GM12872 (cell line): Measurements from ENCODE around the gene PARD3B.

ENCODE experiments used
- TF ChIP-seq, protein P1 (sequence below): IDR thresholded peaks from 3 replicates; pipeline ENCODE4 v1.5.1; 2011; ENCODE audit warnings: low read depth, mild to moderate bottlenecking, low read length, moderate library complexity; ENCODE audit not compliant: insufficient read depth

Gene PARD3B

GRCh38 chr2:205556841-205557539 lies 1011.7 kb downstream of the PARD3B start:
- TF ChIP-seq, protein P1, sequence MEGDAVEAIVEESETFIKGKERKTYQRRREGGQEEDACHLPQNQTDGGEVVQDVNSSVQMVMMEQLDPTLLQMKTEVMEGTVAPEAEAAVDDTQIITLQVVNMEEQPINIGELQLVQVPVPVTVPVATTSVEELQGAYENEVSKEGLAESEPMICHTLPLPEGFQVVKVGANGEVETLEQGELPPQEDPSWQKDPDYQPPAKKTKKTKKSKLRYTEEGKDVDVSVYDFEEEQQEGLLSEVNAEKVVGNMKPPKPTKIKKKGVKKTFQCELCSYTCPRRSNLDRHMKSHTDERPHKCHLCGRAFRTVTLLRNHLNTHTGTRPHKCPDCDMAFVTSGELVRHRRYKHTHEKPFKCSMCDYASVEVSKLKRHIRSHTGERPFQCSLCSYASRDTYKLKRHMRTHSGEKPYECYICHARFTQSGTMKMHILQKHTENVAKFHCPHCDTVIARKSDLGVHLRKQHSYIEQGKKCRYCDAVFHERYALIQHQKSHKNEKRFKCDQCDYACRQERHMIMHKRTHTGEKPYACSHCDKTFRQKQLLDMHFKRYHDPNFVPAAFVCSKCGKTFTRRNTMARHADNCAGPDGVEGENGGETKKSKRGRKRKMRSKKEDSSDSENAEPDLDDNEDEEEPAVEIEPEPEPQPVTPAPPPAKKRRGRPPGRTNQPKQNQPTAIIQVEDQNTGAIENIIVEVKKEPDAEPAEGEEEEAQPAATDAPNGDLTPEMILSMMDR, result no peak

DNA sequence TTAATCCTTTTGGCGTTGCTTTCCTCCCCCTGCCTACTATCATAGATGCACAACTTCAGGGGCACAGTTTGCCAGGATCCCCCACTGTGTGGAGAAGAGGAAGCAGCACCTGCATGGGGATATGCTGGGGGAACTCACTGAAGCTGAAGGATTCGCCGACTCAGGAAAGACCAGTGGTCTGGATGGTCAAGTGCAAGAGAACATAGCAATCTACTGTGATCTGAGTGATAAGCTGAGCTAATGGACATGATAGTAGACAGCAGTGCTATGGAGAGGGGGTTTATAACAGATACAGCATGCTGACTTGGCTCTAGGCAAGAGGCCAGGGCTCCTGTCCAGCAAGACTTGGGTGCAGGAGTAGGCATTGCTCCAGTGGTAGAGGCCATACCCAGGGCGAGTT lies 1012.6 kb downstream of the PARD3B start:
- TF ChIP-seq, protein P1, result no peak

- TF ChIP-seq, protein P1, result no peak
Measured at GRCh38 chr2:205561441-205561840, 1016.2 kb downstream of the PARD3B start.

- TF ChIP-seq, protein P1, result peak; percentile 52; the same call in 2 of the 3 replicates
Measured at GRCh38 chr2:205563646-205564045, 1018.4 kb downstream of the PARD3B start.

DNA sequence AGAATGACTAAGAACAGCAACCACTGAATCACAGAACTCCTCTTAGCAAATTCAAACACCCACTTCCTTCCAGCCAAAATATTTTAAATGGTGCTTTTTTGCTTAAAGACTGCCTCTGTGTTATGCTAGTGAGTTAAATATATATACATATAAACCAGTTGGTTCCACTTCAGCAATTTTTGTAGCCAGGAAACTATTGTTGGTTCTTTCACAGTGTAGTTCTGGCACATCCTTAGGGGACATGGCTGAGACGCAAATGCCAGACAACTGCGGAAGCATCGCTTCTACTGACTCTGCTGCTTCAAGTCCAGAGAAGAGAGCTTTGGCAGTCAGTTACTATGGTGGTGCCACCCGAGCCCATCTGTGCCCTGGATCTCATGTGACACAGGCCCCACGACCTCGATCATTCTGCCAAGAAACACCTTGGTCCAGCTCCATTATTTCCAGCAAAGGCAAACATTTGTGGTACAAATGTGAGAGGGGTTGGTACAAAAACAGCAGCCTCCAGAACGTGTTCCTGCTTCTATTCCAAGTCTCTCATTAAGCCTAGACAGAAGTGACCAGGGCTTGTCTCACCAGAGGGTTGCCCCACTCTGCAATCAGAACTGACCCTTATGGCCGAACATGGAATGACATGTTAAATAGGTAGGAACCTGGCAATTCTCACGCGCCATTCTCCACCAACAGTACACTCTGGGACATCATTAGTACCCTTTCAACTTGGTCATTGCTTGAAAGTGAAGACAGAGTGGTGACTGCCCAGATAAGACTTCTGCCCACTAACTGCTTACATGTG lies 1019.3 kb downstream of the PARD3B start:
- TF ChIP-seq, protein P1, result 0 out of 3 replicates have a peak, but pooled peaks have one; percentile 5

GRCh38 chr2:205565142-205565522 lies 1019.9 kb downstream of the PARD3B start:
- TF ChIP-seq, protein P1, result no peak

- TF ChIP-seq, protein P1, result no peak
Measured at GRCh38 chr2:205566606-205567168, 1021.4 kb downstream of the PARD3B start.
